Stimulated activated naive CD4-positive, alpha-beta T cell treated with Interleukin-2 at 50 U/mL for 16 hours (primary cell): ENCODE data around the gene ABCB9.
"Not testable (repeated sequence)": the region's sequence is repeated elsewhere in the genome, so short reads cannot be mapped to it uniquely, and the experiment has no call there.

Experiments used
- DNase-seq: peaks from one replicate; lab custom pipeline; 2025; lab: John Stamatoyannopoulos, UW

ABCB9 gene

GRCh38 chr12:122963941-122964265, 2.4 kb downstream of the ABCB9 start:
- no peak for DNase-seq

GRCh38 chr12:122961531-122962329, 4.5 kb downstream of the ABCB9 start:
- DNase-seq: no peak

- no peak for DNase-seq
Measured at GRCh38 chr12:122960193-122960569, 6.1 kb downstream of the ABCB9 start.

GRCh38 chr12:122959566-122960192, 6.6 kb downstream of the ABCB9 start:
- no peak for DNase-seq

- no peak for DNase-seq
Measured at GRCh38 chr12:122958198-122958888, 7.9 kb downstream of the ABCB9 start.

GRCh38 chr12:122956035-122956434, 10.2 kb downstream of the ABCB9 start:
- DNase-seq: no peak

- DNase-seq: no peak
Measured at GRCh38 chr12:122955156-122955555, 11.1 kb downstream of the ABCB9 start.

GRCh38 chr12:122951979-122952892, 14.0 kb downstream of the ABCB9 start:
- DNase-seq: peak; percentile 62

GRCh38 chr12:122951406-122951805, 14.9 kb downstream of the ABCB9 start:
- no peak for DNase-seq

- no peak for DNase-seq
Measured at GRCh38 chr12:122949816-122950675, 16.2 kb downstream of the ABCB9 start.

GRCh38 chr12:122949405-122949804, 16.9 kb downstream of the ABCB9 start:
- no peak for DNase-seq

GRCh38 chr12:122948605-122949004, 17.7 kb downstream of the ABCB9 start:
- no peak for DNase-seq

GRCh38 chr12:122947352-122947792, 18.9 kb downstream of the ABCB9 start:
- DNase-seq: no peak

- DNase-seq: peak; percentile 83
Measured at GRCh38 chr12:122946690-122947341, 19.4 kb downstream of the ABCB9 start.

- no peak for DNase-seq
Measured at GRCh38 chr12:122944605-122945592, 21.4 kb downstream of the ABCB9 start.

- DNase-seq: no peak
Measured at GRCh38 chr12:122943196-122943595, 23.1 kb downstream of the ABCB9 start.

GRCh38 chr12:122942637-122943036, 23.6 kb downstream of the ABCB9 start:
- DNase-seq: no peak

GRCh38 chr12:122941351-122941750, 24.9 kb downstream of the ABCB9 start:
- DNase-seq: not testable (repeated sequence)

GRCh38 chr12:122939125-122939524, 27.1 kb downstream of the ABCB9 start:
- no peak for DNase-seq
